Stimulated activated CD4-positive, alpha-beta T cell treated with anti-CD3 and anti-CD28 coated beads, Interleukin-1b, Interleukin-23, amount 100 ng/mL, for 48 hours (primary cell): ENCODE data around the gene SET.
A peak's percentile ranks its signal among the peaks of the same experiment; 100 is the strongest.
"Not testable (repeated sequence)": the region's sequence is repeated elsewhere in the genome, so short reads cannot be mapped to it uniquely, and the experiment has no call there.

Source experiments
- DNase-seq: peaks from one replicate; pipeline ENCODE4 v3.0.0-alpha.2; 2020

SET gene, protein sequence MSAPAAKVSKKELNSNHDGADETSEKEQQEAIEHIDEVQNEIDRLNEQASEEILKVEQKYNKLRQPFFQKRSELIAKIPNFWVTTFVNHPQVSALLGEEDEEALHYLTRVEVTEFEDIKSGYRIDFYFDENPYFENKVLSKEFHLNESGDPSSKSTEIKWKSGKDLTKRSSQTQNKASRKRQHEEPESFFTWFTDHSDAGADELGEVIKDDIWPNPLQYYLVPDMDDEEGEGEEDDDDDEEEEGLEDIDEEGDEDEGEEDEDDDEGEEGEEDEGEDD

DNA sequence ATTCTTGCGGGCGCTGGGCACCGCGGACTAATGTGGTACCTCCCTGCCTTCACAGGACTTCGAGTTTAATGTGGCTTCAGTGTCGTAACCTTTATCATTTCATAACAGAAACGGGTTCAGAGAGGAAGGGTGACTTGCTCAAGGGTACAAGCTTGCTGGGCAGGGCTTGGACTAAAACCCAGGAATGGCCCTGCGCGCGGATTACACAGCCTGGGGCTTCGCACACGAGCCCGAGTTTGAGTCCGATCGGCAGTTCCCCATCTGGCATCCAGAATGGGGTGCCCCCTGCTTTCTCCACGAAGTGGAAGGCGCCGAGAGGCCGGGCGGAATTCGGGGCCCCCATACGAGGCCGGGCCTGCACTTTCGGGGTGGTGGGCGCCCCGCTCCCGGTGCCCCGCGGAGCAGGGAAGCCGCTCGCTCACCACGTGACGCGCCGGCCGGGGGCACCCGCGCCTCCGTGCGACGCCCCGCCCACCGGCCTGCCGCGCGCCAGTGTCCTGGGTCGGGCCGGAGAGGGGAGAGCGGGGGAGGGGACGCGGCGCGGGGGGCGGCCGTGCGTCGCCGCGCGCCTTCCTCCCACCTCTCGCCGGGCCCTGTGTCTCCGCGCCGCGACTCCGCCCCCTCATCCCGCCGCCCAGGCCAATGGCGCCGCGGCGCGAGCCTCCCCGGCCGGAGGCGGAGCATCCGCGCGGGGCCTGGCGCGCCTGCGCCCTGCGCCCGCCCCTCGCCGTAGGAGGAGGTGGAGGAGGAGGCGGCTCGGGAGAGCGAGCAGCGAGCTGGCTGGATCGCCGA is at the start of gene SET:
TSS of gene SET (plus strand) at position 722 of the 792 bp plus-strand sequence. CDS start 361 bp downstream, outside the sequence.
- peak; percentile 92 for DNase-seq

GRCh38 chr9:128640603-128641002 is 48.4 kb upstream of the SET start:
- DNase-seq: no peak

DNA sequence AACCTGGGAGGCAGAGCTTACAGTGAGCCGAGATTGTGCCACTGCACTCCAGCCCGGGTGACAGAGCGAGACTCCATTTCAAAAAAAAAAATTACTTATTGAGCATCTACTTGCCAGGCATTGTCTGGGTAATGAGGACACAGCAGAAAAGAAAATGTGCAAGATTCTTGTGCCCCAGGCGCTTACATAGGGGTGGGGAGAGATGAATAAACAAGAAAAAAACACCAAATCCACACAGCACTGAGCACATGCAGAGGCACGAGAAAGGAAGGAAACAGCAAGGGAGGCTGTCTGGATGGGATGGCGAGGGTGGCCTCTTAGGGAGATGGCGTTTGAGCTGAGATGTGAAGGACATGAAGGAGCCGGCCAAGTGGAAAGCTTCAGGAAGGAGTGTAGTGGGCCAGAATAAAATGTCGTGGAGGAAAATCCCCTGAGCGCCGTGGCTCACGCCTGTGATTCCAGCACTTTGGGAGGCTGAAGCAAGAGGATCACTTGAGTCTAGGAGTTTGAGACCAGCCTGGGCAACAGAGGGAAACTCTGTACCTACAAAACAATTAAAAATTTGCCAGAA is 46.3 kb upstream of the SET start:
- no peak for DNase-seq

GRCh38 chr9:128643519-128644300 is 45.3 kb upstream of the SET start:
- no peak for DNase-seq

GRCh38 chr9:128648206-128648605 is 40.8 kb upstream of the SET start:
- DNase-seq: peak; percentile 66

- DNase-seq: no peak
Observed at GRCh38 chr9:128651798-128652197, 37.2 kb upstream of the SET start.

GRCh38 chr9:128653908-128654307 is 35.1 kb upstream of the SET start:
- DNase-seq: no peak

DNA sequence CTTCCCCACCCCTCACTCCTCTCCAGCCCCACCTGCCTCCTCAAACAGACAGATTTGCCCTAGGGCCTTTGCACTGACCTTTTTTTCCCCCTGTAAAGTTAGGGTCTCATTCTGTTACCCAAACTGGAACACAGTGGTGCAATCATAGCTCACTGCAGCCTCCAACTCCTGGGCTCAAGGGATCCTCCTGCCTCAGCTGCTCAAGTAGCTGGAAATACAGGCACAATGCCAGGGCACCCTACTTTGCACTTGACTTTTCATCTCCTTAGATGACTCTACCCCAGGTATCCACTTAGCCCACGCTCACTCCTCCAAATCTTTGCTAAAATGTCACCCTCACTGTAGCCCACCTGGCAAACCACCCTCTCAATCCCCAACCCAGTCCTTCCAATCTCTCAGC is 34.5 kb upstream of the SET start:
- DNase-seq: no peak

DNA sequence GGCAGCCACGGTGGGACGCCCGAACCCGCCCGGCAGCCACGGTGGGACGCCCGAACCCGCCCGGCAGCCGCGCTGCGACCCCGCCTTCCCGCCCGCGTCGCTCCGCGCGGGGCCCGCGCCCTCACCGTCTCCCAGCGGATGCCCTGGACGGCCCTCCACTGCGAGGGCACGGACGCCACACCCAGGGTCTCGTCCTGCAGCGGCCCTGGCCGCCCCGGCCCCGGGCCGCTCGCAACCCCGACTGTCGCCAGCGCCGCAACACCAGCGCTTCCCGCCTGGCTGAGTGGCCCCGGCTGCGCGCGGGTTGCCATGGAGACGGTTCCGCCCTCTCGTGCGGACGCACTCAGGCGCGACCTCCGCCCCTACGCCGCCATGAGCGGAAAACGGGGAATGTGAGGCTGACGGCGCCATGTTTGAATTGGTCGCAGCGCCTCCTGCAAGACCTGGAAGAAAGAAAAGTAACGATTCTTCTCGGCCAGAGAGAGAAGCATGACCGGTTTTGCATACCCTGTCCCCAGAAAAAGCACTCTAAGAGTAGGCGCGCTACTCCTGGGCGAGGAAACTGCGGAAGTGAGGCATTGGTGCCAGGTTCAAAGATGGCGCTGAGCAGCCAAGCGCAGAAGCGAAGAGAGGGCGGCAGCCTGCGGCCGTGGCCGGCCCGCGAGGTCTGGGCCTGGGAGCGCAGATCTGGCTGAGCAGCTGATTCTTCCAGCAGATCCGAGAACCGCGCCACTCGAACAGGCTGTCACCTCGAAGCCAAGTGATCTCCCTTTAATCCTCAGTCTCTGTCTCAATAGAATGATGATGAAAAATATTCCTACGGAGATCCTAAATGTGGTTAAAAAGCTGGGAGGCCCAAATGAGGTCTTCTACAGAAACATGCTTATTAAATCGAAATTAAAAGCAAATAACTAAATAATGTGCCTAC is 32.3 kb upstream of the SET start, which contains the start of gene DYNC2I2:
TSS of gene DYNC2I2 (minus strand) at position 432 of the 928 bp plus-strand sequence. CDS start at position 311, 121 bp downstream.
- DNase-seq: peak; percentile 96

DNA sequence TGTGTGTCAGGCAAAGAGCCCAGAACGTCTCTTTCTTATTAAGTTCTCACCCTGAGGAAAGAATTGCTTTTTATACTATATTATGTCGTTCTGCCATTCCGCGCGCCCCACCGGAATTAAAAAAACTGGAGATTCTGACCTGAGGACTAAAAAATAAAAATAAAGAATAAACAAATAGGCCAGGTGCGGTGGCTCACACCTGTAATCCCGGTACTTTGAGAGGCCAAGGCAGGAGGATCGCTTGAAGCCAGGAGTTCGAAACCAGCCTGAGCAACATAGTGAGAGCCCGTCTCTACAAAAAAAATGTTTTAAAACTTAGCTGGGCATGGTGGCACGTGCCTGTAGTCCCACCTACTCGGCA is 31.7 kb upstream of the SET start:
- no peak for DNase-seq

DNA sequence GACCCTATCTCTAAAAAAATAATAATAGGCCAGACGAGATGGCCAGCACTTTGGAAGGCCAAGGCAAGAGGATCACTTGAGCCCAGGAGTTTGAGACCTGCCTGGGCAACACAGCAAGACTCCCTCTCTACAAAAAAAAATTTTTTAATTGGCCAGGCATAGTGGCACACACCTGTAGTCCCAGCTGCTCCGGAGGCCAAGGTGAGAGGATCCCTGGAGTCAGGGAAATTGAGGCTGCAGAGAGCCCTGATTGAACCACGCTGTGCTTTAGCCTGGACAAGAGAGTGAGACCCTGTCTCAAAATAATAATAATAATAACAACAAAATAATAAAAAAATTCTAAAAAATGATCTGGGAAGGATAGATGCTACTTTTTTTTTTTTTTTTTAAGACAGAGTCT is 31.2 kb upstream of the SET start:
- DNase-seq: no peak

- DNase-seq: not testable (repeated sequence)
Observed at GRCh38 chr9:128666481-128666941, 22.5 kb upstream of the SET start.

GRCh38 chr9:128669786-128670185 is 19.2 kb upstream of the SET start:
- DNase-seq: no peak

- DNase-seq: no peak
Observed at GRCh38 chr9:128675382-128675781, 13.6 kb upstream of the SET start.

DNA sequence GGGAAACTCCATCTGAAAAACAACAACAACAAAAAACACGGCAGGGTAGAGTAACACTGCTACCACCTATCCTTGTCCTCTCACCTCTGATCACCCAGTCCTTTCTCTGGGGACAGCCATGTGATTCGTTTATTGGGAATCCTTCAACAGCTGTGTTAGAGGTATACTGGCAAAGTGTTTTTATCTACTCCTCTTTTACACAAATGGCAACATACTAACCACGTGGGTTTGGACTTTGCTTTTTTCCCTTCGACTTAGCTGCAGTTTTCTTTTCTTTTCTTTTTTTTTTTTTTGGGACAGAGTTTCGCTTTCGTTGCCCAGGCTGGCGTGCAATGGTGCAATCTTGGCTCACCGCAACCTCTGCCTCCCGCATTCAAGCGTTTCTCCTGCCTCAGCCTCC is 11.2 kb upstream of the SET start:
- DNase-seq: no peak

DNA sequence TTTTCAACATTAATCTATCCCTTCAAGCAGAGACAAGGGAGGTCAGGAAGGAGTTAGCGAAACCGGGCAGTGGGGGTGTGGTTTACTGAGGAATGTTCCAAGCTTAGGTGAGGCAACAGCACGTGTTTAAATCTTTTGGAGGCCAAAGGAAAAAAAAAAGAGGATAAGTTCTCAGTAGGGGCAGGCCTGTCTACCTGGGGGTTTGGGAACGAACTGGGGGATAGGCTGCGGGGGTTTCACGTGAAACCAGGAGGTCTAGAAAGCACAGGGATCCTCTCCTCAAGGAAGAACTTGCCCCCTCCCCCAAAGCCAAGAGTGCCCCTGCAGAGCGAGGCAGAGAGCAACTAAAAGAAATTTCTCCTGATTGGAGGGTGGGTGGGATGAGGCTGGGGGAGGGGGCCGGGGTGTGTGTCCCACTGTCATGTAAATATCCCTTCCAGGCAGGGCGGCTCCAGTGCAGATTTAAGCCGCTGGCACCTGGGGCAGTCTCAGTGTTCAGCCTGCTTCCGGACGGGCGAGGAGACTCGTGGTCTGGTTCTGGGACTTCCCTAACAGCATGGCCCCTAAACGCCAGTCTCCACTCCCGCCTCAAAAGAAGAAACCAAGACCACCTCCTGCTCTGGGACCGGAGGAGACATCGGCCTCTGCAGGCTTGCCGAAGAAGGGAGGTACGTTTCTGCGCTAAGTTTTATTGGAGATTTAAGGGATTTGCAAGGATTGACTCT is 5.5 kb upstream of the SET start:
- DNase-seq: peak; percentile 42

DNA sequence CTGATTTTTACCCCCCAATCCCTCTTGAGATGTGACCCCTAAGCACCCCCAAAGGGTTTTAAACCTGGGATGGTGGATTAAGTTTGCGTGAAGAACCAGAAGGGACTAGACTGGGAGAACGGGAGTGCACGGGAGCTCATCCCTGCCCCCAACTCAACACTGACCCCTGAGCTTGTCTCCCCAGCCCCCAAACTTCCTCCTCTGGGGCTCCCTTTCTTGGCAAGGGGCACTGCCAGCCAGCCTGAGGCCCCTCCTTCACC is 5.0 kb upstream of the SET start:
- DNase-seq: no peak

GRCh38 chr9:128684325-128685199 is 4.5 kb upstream of the SET start:
- DNase-seq: peak; percentile 85

DNA sequence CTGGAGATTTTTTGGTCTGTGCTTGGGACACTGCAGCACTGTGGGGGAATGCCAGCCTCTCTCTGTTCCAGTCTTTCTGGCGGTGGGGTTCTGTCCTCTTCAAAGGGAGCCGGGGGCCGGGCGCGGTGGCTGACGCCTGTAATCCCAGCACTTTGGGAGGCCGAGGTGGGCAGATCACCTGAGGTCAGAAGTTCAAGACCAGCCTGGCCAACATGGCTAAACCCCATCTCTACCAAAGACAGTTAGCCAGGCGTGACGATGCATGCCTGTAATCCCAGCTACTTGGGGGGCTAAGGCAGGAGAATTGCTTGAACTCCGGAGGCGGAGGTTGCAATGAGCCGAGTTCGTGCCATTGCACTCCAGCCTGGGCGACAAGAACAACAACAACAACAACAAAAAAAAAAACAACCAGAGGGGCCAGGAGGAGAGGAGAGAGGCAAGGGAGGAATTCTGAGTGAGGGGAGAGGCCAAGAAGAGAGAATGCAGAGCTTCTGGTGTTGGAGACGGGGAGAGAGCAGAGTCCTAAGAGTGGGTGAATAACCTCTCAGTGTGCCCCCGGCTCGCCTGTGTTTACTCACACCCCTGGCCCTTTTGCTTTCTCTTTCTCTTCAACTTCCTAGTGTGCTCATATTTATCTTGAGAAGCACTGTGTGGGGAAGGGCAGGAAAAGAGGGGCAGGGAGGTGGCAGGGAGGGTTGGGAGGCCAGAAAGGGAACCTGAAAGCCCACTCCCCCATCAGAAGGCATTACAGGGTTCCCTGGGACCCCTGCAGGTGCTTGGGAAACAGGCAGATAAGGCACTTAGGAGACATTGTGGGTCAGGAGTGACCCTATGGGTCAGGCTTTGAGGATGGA is 3.2 kb upstream of the SET start:
- DNase-seq: peak; percentile 32
